NCI-H1417 treated with DMSO at 0.1 percent for 48 hours (cell line): Measurements from ENCODE around the gene SYVN1.
A peak's percentile ranks its signal among the peaks of the same experiment; 100 is the strongest.
"Not testable (repeated sequence)": the region's sequence is repeated elsewhere in the genome, so short reads cannot be mapped to it uniquely, and the experiment has no call there.

Experiments used
- DNase-seq: peaks from one replicate; lab custom pipeline; 2025; lab: John Stamatoyannopoulos, UW

Gene SYVN1

GRCh38 chr11:65151331-65151899, 17.1 kb upstream of the SYVN1 start:
- no peak for DNase-seq

- DNase-seq: no peak
These were observed 16.4 kb upstream of the SYVN1 start for GRCh38 chr11:65150509-65151299.

- DNase-seq: not testable (repeated sequence)
These were observed 15.8 kb upstream of the SYVN1 start for GRCh38 chr11:65150131-65150508.

- DNase-seq: no peak
These were observed 14.3 kb upstream of the SYVN1 start for GRCh38 chr11:65148657-65149056.

- DNase-seq: no peak
These were observed 13.2 kb upstream of the SYVN1 start for GRCh38 chr11:65147352-65148075.

- DNase-seq: no peak
These were observed 7.7 kb upstream of the SYVN1 start for GRCh38 chr11:65141896-65142494.

GRCh38 chr11:65136515-65137096, 2.3 kb upstream of the SYVN1 start:
- DNase-seq: no peak

GRCh38 chr11:65135633-65136145, 1.4 kb upstream of the SYVN1 start:
- no peak for DNase-seq

- peak; percentile 95 for DNase-seq
These were observed 773 bp upstream of the SYVN1 start for GRCh38 chr11:65134952-65135632.

GRCh38 chr11:65133724-65134123, 595 bp downstream of the SYVN1 start:
- DNase-seq: no peak

GRCh38 chr11:65132988-65133700, 1.2 kb downstream of the SYVN1 start:
- no peak for DNase-seq

GRCh38 chr11:65132238-65132987, 1.9 kb downstream of the SYVN1 start:
- no peak for DNase-seq

GRCh38 chr11:65131895-65132237, 2.5 kb downstream of the SYVN1 start:
- no peak for DNase-seq

- DNase-seq: no peak
These were observed 2.9 kb downstream of the SYVN1 start for GRCh38 chr11:65131417-65131776.

- DNase-seq: no peak
These were observed 3.5 kb downstream of the SYVN1 start for GRCh38 chr11:65130631-65131416.

GRCh38 chr11:65129649-65130441, 4.5 kb downstream of the SYVN1 start:
- no peak for DNase-seq

GRCh38 chr11:65128182-65129145, 5.9 kb downstream of the SYVN1 start:
- DNase-seq: no peak
